SK-N-SH (cell line): ENCODE measurements around the gene TEAD4. TPM values are rescaled to one million over a fixed set of nuclear protein-coding genes. Genes with fewer than 3 reads are reported as not detected.
A peak's percentile ranks its signal among the peaks of the same experiment; 100 is the strongest.

Experiments
- CTCF ChIA-PET: fragments of 300-600, 350-600 bp; formaldehyde crosslinking; extraction: SDS; loops from one replicate; lab custom pipeline; 2021; lab: Yijun Ruan, JAX
- POLR2A ChIA-PET: fragments of 350-600 bp; sonication (Branson Sonifier 250); formaldehyde crosslinking; extraction: SDS; loops from one replicate; lab custom pipeline; 2020; ENCODE audit warnings: antibody characterized with exemption, inconsistent platforms; lab: Yijun Ruan, JAX
- DNase-seq: peaks from one replicate; pipeline ENCODE4 v3.0.0; 2012
- H2AFZ ChIP-seq: fragments of 200-600 bp; sonication (generic); 2 replicates; pipeline ENCODE4 v1.8.1; 2016; ENCODE audit warnings: antibody characterized with exemption, mild to moderate bottlenecking, low read depth
- H3F3A ChIP-seq: fragments of 200-600 bp; sonication (generic); replicated peaks from 2 replicates; pipeline ENCODE3; 2016; ENCODE audit warnings: antibody characterized with exemption, mild to moderate bottlenecking; ENCODE audit not compliant: insufficient read depth
- H3K27ac ChIP-seq, 2 experiments: fragments of 200-500 bp in 1 of 2; fragments of 200-600 bp in 1 of 2; sonication (Bioruptor generic) in 1 of 2; sonication (generic), shearing (Covaris generic) in 1 of 2; 2 replicates each; pipeline versions ENCODE4 v1.5.1 to v1.6.1; 2014 to 2016; ENCODE audit warnings: low read depth in 2 of 2, inconsistent platforms in 1 of 2, low read length in 1 of 2, mild to moderate bottlenecking in 1 of 2, mixed read lengths in 1 of 2
- H3K27me3 ChIP-seq: fragments of 200-600 bp; sonication (generic), shearing (Covaris generic); 2 replicates; pipeline ENCODE4 v1.6.1; 2016; ENCODE audit warnings: mixed run types; ENCODE audit not compliant: insufficient read depth
- H3K36me3 ChIP-seq, 2 experiments: fragments of 200-500 bp in 1 of 2; fragments of 200-600 bp in 1 of 2; sonication (Bioruptor generic) in 1 of 2; sonication (generic) in 1 of 2; replicated peaks in 1 of 2; 2 replicates each; pipeline versions ENCODE3 to v1.5.1; 2014 to 2016; ENCODE audit warnings: low read length in 1 of 2, mild to moderate bottlenecking in 1 of 2; ENCODE audit not compliant: insufficient read depth in 2 of 2, control insufficient read depth in 1 of 2
- H3K4me1 ChIP-seq, 2 experiments: fragments of 200-500 bp in 1 of 2; fragments of 200-600 bp in 1 of 2; sonication (Bioruptor generic) in 1 of 2; sonication (generic), shearing (Covaris generic) in 1 of 2; 2 replicates each; pipeline versions ENCODE4 v1.5.1 to v1.6.1; 2014 to 2016; ENCODE audit warnings: low read depth in 1 of 2, low read length in 1 of 2, mixed run types in 1 of 2; ENCODE audit not compliant: insufficient read depth in 2 of 2, control insufficient read depth in 1 of 2
- H3K4me2 ChIP-seq: fragments of 200-600 bp; sonication (generic), shearing (Covaris generic); 2 replicates; pipeline ENCODE4 v1.6.1; 2017; ENCODE audit warnings: mixed run types
- H3K4me3 ChIP-seq, 2 experiments: fragments of 200-500 bp in 1 of 2; fragments of 200-600 bp in 1 of 2; sonication (Bioruptor generic) in 1 of 2; sonication (generic), shearing (Covaris generic) in 1 of 2; 2 replicates each; pipeline versions ENCODE4 v1.5.1 to v1.8.1; 2014 to 2016; ENCODE audit warnings: low read depth in 2 of 2, inconsistent platforms in 1 of 2, low read length in 1 of 2, mild to moderate bottlenecking in 1 of 2, mixed read lengths in 1 of 2, moderate library complexity in 1 of 2
- H3K79me2 ChIP-seq: fragments of 200-600 bp; sonication (generic); 2 replicates; pipeline ENCODE4 v1.8.1; 2017; ENCODE audit warnings: mild to moderate bottlenecking; ENCODE audit not compliant: insufficient read depth
- H3K9ac ChIP-seq: fragments of 200-600 bp; sonication (generic); 2 replicates; pipeline ENCODE4 v1.6.1; 2017; ENCODE audit warnings: mixed run types
- H3K9me2 ChIP-seq: fragments of 200-600 bp; sonication (generic); 2 replicates; pipeline ENCODE4 v1.6.1; 2017; ENCODE audit warnings: mixed run types
- H3K9me3 ChIP-seq: fragments of 200-600 bp; sonication (generic); 2 replicates; pipeline ENCODE4 v1.6.1; 2017; ENCODE audit warnings: mixed run types, mild to moderate bottlenecking, moderate library complexity
- H4K20me1 ChIP-seq: fragments of 200-600 bp; sonication (generic); 2 replicates; pipeline ENCODE4 v1.6.1; 2017; ENCODE audit warnings: mild to moderate bottlenecking, mixed run types; ENCODE audit not compliant: insufficient read depth
- FOXM1 ChIP-seq: IDR thresholded peaks from 2 replicates; pipeline ENCODE4 v1.4.0; 2012; ENCODE audit warnings: low read depth, mild to moderate bottlenecking
- GATA2 ChIP-seq: sonication (generic); formaldehyde crosslinking; IDR thresholded peaks from 2 replicates; pipeline ENCODE4 v1.5.0; 2020; ENCODE audit warnings: mild to moderate bottlenecking, missing genetic modification reagents
- JUND ChIP-seq: IDR thresholded peaks from 2 replicates; pipeline ENCODE4 v1.4.0; 2012
- YY1 ChIP-seq: IDR thresholded peaks from 2 replicates; pipeline ENCODE4 v1.4.0; 2012; ENCODE audit warnings: low read depth, mild to moderate bottlenecking
- WGBS: methylation state at CpG from one replicate; pipeline ENCODE4 v1.1.6; 2017; ENCODE audit warnings: low lambda C conversion rate; 5-methylcytosine and 5-hydroxymethylcytosine counted together
- polyA plus RNA-seq, 3 experiments: library from polyadenylated mRNA; depleted of rRNA; stranded (reverse); fragments of >200 nt; gene quantifications; 2 replicates each; pipeline ENCODE4 v1.2.3, GENCODE V29; 2012
- TF ChIP-seq, protein P1 (sequence below): IDR thresholded peaks from 2 replicates; pipeline ENCODE4 v1.4.0; 2012; ENCODE audit warnings: low read depth, borderline replicate concordance
- TF ChIP-seq, protein P2 (sequence below): IDR thresholded peaks from 2 replicates; pipeline ENCODE4 v1.6.1; 2012; ENCODE audit warnings: mild to moderate bottlenecking, low read depth, low read length, moderate library complexity
- TF ChIP-seq, protein P3 (sequence below): IDR thresholded peaks from 2 replicates; pipeline ENCODE4 v1.4.0; 2012; ENCODE audit warnings: low read depth, borderline replicate concordance
- TF ChIP-seq, protein P4 (sequence below): fragments of 150-350 bp; IDR thresholded peaks from 2 replicates; pipeline ENCODE4 v1.6.1; 2017; ENCODE audit warnings: antibody characterized with exemption, low read length, low read depth, borderline replicate concordance

The TEAD4 gene
- polyA plus RNA-seq, 1 of the 3 experiments (the other 2 are of a cell fraction), result 27.1 TPM

DNA sequence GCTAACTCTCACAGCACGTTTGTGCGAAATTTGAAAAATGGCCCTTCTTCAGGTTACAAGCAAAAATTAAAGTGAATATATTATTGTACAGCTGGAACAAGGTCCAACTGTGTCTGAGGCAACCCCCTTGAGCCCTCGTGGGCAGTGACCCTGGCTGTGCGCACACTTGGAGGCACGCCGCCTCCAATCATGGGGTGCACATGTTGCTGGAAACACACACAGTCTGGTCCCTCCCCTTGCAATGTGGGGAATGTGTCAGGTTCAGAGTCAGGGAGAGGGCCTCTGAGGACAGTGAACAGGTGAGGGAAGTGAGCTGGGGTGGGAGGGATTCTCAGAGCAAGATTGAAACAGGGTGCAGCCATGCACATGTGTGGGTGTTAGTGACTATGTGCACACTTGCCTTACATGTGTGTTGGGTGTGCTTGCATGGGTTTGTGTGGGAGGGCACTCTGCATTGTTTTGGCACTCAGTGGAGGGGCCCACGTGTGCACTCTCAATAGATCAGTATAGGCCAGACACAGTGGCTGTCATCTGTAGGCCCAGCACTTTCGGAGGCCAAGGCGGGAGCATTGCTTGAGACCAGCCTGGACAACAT, 127.6 kb downstream of the TEAD4 start:
- Histone ChIP-seq H3K9me2 (no peaks in the 10 kb centered on the region), H3K9me3 (no peaks in the 10 kb centered on the region), H3K4me2 (no peak overlapping the region), H3K27me3 (no peaks in the 10 kb centered on the region), H3K27ac (peak overlapping the region in 1 of 2 experiments; percentile 47; a peak in 1 of 4 replicates), H3K4me1 (peaks cover 0 to 21% of the 10 kb centered on the region in 2 experiments; a peak in 2 of 4 replicates), H3K4me3 (no peak overlapping the region), H3K36me3 (no peaks in the 10 kb centered on the region), H3K9ac (no peak overlapping the region), H3F3A (no peaks in the 10 kb centered on the region), H2AFZ (no peak overlapping the region), H4K20me1 (no peaks in the 10 kb centered on the region), H3K79me2 (peaks cover 3% of the 10 kb centered on the region; the same call in 1 of the 2 replicates)
- POLR2A ChIA-PET, result no interaction called here
- TF ChIP-seq, protein P1, sequence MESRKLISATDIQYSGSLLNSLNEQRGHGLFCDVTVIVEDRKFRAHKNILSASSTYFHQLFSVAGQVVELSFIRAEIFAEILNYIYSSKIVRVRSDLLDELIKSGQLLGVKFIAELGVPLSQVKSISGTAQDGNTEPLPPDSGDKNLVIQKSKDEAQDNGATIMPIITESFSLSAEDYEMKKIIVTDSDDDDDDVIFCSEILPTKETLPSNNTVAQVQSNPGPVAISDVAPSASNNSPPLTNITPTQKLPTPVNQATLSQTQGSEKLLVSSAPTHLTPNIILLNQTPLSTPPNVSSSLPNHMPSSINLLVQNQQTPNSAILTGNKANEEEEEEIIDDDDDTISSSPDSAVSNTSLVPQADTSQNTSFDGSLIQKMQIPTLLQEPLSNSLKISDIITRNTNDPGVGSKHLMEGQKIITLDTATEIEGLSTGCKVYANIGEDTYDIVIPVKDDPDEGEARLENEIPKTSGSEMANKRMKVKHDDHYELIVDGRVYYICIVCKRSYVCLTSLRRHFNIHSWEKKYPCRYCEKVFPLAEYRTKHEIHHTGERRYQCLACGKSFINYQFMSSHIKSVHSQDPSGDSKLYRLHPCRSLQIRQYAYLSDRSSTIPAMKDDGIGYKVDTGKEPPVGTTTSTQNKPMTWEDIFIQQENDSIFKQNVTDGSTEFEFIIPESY, result no peak
- TF ChIP-seq JUND (no peak), FOXM1 (no peak), YY1 (no peak), GATA2 (CRISPR knock-in tag) (no peak)
- TF ChIP-seq, protein P2, sequence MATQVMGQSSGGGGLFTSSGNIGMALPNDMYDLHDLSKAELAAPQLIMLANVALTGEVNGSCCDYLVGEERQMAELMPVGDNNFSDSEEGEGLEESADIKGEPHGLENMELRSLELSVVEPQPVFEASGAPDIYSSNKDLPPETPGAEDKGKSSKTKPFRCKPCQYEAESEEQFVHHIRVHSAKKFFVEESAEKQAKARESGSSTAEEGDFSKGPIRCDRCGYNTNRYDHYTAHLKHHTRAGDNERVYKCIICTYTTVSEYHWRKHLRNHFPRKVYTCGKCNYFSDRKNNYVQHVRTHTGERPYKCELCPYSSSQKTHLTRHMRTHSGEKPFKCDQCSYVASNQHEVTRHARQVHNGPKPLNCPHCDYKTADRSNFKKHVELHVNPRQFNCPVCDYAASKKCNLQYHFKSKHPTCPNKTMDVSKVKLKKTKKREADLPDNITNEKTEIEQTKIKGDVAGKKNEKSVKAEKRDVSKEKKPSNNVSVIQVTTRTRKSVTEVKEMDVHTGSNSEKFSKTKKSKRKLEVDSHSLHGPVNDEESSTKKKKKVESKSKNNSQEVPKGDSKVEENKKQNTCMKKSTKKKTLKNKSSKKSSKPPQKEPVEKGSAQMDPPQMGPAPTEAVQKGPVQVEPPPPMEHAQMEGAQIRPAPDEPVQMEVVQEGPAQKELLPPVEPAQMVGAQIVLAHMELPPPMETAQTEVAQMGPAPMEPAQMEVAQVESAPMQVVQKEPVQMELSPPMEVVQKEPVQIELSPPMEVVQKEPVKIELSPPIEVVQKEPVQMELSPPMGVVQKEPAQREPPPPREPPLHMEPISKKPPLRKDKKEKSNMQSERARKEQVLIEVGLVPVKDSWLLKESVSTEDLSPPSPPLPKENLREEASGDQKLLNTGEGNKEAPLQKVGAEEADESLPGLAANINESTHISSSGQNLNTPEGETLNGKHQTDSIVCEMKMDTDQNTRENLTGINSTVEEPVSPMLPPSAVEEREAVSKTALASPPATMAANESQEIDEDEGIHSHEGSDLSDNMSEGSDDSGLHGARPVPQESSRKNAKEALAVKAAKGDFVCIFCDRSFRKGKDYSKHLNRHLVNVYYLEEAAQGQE, result no peak
- TF ChIP-seq, protein P3, sequence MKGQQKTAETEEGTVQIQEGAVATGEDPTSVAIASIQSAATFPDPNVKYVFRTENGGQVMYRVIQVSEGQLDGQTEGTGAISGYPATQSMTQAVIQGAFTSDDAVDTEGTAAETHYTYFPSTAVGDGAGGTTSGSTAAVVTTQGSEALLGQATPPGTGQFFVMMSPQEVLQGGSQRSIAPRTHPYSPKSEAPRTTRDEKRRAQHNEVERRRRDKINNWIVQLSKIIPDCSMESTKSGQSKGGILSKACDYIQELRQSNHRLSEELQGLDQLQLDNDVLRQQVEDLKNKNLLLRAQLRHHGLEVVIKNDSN, result no peak
- TF ChIP-seq, protein P4, sequence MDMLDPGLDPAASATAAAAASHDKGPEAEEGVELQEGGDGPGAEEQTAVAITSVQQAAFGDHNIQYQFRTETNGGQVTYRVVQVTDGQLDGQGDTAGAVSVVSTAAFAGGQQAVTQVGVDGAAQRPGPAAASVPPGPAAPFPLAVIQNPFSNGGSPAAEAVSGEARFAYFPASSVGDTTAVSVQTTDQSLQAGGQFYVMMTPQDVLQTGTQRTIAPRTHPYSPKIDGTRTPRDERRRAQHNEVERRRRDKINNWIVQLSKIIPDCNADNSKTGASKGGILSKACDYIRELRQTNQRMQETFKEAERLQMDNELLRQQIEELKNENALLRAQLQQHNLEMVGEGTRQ, result no peak
- DNase-seq, result no peak
- WGBS, result 94% methylated on average over 8 of the region's 9 CpGs
- CTCF ChIA-PET, result interaction anchor here (0.9 to 2.8 kb wide), 3 partner anchors 9 to 213 kb away, joined by 3 to 8 read pairs (median 4); no protein-coding TSS in a partner anchor
